ENCODE measurements around the gene SBNO1.

Gene SBNO1

GRCh38 chr12:123398550-123399254, 34.1 kb upstream of the SBNO1 start:
- H4K20me1 ChIP-seq (ENCODE audit: insufficient read depth, low read length, poor library complexity, severe bottlenecking), result peaks cover 8% of the 10 kb centered on the region
- H3K4me2 ChIP-seq (ENCODE audit: low read depth, low read length, poor library complexity, severe bottlenecking), result no peak overlapping the region
- H3K4me1 ChIP-seq (ENCODE audit: insufficient read depth, low read length, poor library complexity, severe bottlenecking), result no peaks in the 10 kb centered on the region
- no peak overlapping the region for H3K4me3 ChIP-seq (ENCODE audit: low read length, poor library complexity, severe bottlenecking)
- peaks cover 63% of the 10 kb centered on the region; the same call in 1 of the 2 replicates for H3K36me3 ChIP-seq (ENCODE audit: insufficient read depth, low read length)
- no peaks in the 10 kb centered on the region for H3K9me2 ChIP-seq (replicated peaks; ENCODE audit: low read depth, low read length)
- no peaks in the 10 kb centered on the region for H3K9me3 ChIP-seq (ENCODE audit: insufficient read depth, low read depth, low read length)
- H3F3A ChIP-seq (ENCODE audit: low read depth), result no peaks in the 10 kb centered on the region
- TF ChIP-seq EZH2phosphoT487 (IDR thresholded peaks at IDR 0.05; ENCODE audit: borderline replicate concordance), result no peak
- TF ChIP-seq CTCF (conservative IDR thresholded peaks at IDR 0.05; ENCODE audit: low read length), result no peak
- no peak overlapping the region for H2AFZ ChIP-seq (ENCODE audit: low read length)
- peaks cover 58% of the 10 kb centered on the region; the same call in 1 of the 2 replicates for H3K79me2 ChIP-seq (ENCODE audit: insufficient read depth, low read length)
- no peaks in the 10 kb centered on the region for H3K27me3 ChIP-seq (ENCODE audit: insufficient read depth, low read length, poor library complexity, severe bottlenecking)
- no peak overlapping the region for H3K9ac ChIP-seq (ENCODE audit: low read depth, low read length, poor library complexity, severe bottlenecking)

- Histone ChIP-seq H3F3A (ENCODE audit: low read depth) (no peaks in the 10 kb centered on the region), H3K9ac (ENCODE audit: low read depth, low read length, poor library complexity, severe bottlenecking) (no peak overlapping the region), H3K9me3 (ENCODE audit: insufficient read depth, low read depth, low read length) (no peaks in the 10 kb centered on the region), H3K4me1 (ENCODE audit: insufficient read depth, low read length, poor library complexity, severe bottlenecking) (no peaks in the 10 kb centered on the region), H2AFZ (ENCODE audit: low read length) (no peak overlapping the region), H3K4me2 (ENCODE audit: low read depth, low read length, poor library complexity, severe bottlenecking) (no peak overlapping the region), H3K36me3 (ENCODE audit: insufficient read depth, low read length) (peaks cover 58% of the 10 kb centered on the region; the same call in 1 of the 2 replicates), H4K20me1 (ENCODE audit: insufficient read depth, low read length, poor library complexity, severe bottlenecking) (peaks cover 8% of the 10 kb centered on the region), H3K9me2 (replicated peaks; ENCODE audit: low read depth, low read length) (no peaks in the 10 kb centered on the region), H3K4me3 (ENCODE audit: low read length, poor library complexity, severe bottlenecking) (no peak overlapping the region), H3K27me3 (ENCODE audit: insufficient read depth, low read length, poor library complexity, severe bottlenecking) (no peaks in the 10 kb centered on the region), H3K79me2 (ENCODE audit: insufficient read depth, low read length) (peaks cover 56% of the 10 kb centered on the region; the same call in 1 of the 2 replicates)
- TF ChIP-seq EZH2phosphoT487 (IDR thresholded peaks at IDR 0.05; ENCODE audit: borderline replicate concordance) (no peak), CTCF (conservative IDR thresholded peaks at IDR 0.05; ENCODE audit: low read length) (no peak)
Measured at GRCh38 chr12:123398177-123398549, 33.5 kb upstream of the SBNO1 start.

GRCh38 chr12:123397400-123397799, 32.8 kb upstream of the SBNO1 start:
- TF ChIP-seq CTCF (conservative IDR thresholded peaks at IDR 0.05; ENCODE audit: low read length) (no peak), EZH2phosphoT487 (IDR thresholded peaks at IDR 0.05; ENCODE audit: borderline replicate concordance) (no peak)
- Histone ChIP-seq H3K9ac (ENCODE audit: low read depth, low read length, poor library complexity, severe bottlenecking) (no peak overlapping the region), H3F3A (ENCODE audit: low read depth) (no peaks in the 10 kb centered on the region), H3K4me1 (ENCODE audit: insufficient read depth, low read length, poor library complexity, severe bottlenecking) (no peaks in the 10 kb centered on the region), H2AFZ (ENCODE audit: low read length) (no peak overlapping the region), H3K9me3 (ENCODE audit: insufficient read depth, low read depth, low read length) (no peaks in the 10 kb centered on the region), H3K36me3 (ENCODE audit: insufficient read depth, low read length) (peaks cover 50% of the 10 kb centered on the region; the same call in 1 of the 2 replicates), H3K4me2 (ENCODE audit: low read depth, low read length, poor library complexity, severe bottlenecking) (no peak overlapping the region), H3K27me3 (ENCODE audit: insufficient read depth, low read length, poor library complexity, severe bottlenecking) (no peaks in the 10 kb centered on the region), H3K4me3 (ENCODE audit: low read length, poor library complexity, severe bottlenecking) (no peak overlapping the region), H3K9me2 (replicated peaks; ENCODE audit: low read depth, low read length) (no peaks in the 10 kb centered on the region), H4K20me1 (ENCODE audit: insufficient read depth, low read length, poor library complexity, severe bottlenecking) (peaks cover 8% of the 10 kb centered on the region), H3K79me2 (ENCODE audit: insufficient read depth, low read length) (peaks cover 50% of the 10 kb centered on the region; the same call in 1 of the 2 replicates)

Data from Loucy (cell line).